GM12873 (cell line): Measurements from ENCODE around the gene MICALL1.
A peak's percentile ranks its signal among the peaks of the same experiment; 100 is the strongest.

ENCODE experiments used
- TF ChIP-seq, protein P1 (sequence below): IDR thresholded peaks from 2 replicates; pipeline ENCODE4 v1.5.1; 2012; ENCODE audit warnings: low read depth, mild to moderate bottlenecking, moderate library complexity, low read length, control low read depth; ENCODE audit not compliant: insufficient read depth; ENCODE audit errors: missing control alignments

Gene MICALL1

DNA sequence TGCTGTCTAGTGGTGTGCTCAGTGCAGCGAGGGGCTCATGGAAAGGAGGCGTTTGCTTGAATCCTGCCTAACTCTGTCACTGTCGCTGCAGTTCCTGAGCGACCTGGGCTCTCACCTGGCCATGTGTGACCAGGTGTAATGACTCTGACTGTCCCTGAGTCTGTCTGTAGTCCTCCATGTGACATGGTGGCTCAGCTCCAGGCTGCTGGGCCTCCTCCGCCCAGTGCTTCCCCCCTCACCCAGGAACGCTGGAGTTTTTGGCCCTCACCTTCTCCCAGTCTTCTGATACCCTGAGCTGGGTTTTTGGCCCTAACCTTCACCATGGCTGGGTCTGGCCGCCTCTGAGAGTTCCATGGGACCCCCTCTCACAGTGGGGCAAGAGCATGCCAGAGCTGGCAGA, 20.3 kb downstream of the MICALL1 start:
- TF ChIP-seq, protein P1, sequence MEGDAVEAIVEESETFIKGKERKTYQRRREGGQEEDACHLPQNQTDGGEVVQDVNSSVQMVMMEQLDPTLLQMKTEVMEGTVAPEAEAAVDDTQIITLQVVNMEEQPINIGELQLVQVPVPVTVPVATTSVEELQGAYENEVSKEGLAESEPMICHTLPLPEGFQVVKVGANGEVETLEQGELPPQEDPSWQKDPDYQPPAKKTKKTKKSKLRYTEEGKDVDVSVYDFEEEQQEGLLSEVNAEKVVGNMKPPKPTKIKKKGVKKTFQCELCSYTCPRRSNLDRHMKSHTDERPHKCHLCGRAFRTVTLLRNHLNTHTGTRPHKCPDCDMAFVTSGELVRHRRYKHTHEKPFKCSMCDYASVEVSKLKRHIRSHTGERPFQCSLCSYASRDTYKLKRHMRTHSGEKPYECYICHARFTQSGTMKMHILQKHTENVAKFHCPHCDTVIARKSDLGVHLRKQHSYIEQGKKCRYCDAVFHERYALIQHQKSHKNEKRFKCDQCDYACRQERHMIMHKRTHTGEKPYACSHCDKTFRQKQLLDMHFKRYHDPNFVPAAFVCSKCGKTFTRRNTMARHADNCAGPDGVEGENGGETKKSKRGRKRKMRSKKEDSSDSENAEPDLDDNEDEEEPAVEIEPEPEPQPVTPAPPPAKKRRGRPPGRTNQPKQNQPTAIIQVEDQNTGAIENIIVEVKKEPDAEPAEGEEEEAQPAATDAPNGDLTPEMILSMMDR = no peak

DNA sequence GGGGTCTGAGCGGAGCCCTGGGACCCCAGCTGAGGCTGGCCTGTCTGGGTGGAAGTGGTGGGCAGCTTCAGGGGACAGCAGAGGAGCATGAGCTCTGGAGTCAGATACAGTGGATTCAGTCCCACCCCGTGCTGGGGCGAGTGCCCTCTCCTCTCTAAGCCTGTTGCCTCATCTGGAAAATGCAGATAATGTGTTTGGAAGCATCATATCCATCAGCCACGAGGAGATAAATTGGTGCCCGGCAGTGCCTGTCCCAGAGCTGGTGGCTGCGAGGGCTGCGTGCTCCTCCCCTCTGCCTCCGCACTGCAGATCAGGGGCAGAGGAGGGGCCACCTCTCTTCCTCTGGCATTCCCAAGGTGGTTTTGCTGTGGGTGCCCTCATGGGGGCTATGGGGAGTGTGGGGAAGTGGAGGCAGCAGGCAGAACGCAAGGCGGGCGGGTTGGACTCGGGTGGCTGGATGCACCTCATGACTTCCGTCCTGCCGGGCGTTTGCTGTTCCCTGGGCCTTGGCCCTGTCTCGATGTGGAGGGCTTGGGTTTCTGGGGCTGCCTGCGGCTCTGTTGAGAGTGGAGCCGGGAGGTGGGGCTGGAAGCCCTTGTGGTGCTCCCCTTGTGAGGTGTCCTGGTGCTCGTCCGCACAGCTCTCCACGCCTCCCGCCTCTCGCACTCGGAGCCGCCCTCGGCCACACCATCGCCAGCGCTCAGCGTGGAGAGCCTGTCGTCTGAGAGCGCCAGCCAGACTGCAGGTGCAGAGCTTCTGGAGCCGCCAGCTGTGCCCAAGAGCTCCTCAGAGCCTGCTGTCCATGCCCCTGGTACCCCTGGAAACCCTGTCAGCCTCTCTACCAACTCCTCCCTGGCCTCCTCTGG, 20.9 kb downstream of the MICALL1 start:
- TF ChIP-seq, protein P1 = no peak

DNA sequence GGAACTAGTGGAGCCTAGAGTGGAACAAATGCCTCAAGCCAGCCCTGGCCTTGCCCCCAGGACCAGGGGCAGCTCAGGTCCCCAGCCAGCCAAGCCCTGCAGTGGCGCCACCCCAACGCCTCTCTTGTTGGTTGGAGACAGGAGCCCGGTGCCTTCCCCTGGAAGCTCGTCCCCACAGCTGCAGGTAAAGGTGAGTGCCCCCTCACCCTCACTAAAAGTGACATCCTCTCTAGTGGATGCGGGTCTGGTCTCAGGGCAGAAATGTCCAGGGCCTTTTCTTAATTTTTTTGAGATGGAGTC, 21.5 kb downstream of the MICALL1 start:
- TF ChIP-seq, protein P1 = no peak

DNA sequence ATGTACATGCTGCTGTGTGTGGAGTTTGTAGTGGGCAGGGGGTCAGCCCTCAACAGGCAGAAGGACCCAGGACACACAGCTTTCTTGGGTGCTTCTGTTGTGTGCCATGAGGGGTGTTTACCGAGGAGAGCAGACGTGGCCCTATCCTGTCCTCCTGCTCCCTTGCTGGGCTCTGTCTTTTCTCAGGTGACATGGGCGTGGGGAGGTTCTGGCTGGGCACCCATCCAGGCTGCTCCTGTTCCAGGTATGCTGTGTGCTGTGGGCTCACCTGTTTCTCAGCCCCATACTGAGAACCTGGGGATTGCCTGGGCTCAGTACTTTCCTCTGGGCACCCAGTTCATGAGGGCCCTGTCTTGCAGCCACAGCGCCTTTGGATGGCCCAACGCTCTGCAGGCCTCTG, 23.3 kb downstream of the MICALL1 start:
- TF ChIP-seq, protein P1 = no peak

DNA sequence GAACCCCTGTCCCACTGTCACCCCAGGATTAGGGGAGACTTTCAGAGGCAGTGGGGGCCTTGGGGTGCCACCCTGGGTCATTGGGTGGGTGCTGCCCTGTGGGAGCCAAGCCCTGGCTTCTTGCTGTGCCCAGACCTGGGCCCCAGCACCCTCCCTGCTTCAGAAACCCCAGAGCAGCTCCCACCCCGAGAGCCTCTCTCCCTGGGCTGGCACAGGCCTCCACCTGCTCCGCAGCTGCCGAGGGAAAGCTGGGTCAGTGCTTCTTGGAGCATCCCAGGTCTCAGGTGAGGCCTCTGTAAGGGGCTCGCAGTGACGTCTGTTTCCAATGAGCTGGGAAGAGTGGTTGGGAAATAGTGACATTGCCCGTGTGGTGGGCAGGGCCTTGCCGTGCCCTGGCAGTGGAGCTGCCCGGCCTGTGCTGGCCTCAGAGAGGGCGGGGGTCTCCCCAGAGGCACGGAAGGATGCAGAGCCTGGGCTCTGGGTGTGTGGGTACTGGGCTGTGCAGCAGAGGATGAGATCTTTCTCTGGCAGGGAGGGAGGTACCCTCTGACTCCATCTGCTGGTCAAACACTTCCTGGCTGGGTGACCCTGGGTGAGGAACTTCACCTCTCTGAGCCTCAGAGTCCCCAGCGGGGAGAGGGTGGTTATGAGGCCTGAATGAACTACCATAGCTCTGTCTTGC, 24.3 kb downstream of the MICALL1 start:
- TF ChIP-seq, protein P1 = peak; percentile 68

DNA sequence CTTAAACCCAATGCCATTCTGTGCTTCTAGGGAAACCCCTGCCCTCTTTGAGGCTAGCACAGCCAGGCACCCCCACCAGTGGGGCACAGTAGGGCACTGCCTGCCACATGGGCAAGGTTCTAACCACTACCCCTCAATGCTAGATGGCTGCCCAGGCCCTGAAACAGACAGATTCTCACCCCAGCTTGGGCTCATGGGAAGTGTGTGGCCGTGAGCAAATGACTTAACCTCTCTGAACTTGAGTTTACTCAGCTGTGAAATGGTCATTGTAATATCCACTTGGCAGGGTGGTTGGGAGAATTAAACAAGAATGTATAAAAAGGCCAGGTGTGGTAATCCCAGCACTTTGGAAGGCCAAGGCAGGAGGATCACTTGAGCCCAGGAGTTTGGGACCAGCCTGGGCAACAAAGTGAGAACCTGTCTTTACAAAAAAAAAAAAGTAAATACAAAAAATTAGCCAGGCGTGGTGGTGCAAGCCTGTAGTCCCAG, 24.9 kb downstream of the MICALL1 start:
- TF ChIP-seq, protein P1 = no peak

DNA sequence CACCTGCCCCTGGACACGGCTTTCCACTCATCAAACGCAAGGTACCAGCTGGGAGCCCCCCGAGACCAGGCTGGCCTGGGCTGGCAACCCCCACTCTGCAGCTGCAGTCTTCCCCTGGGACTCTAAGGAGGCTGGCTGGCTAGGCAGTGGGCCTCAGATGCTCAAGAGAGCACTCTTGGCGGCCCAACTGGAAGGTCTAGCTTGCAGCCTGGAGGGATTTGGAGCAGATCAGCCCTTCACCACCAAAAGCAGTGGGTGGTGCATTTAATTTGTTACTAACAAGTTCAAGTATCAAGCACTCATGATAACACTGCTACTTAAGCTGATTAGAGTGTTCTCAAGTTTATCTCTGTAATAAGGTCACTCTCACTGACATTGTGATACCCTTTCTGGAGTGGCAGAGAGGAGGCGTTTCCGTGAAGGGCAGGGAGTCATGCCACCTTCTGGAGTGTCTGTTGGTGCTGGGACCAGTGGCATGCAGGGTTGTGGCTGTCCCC, 25.8 kb downstream of the MICALL1 start:
- TF ChIP-seq, protein P1 = no peak
